ENCODE results near the gene IRGC.
A peak's percentile ranks its signal among the peaks of the same experiment; 100 is the strongest.
"Not testable (repeated sequence)": the region's sequence is repeated elsewhere in the genome, so short reads cannot be mapped to it uniquely, and the experiment has no call there.

IRGC gene

GRCh38 chr19:43715776-43716175 lies at the start of gene IRGC:
TSS of gene IRGC (plus strand) at chr19:43716076. CDS start at chr19:43718559, 2,483 bp downstream.
- DNase-seq (ENCODE audit: low read depth in 2 of 2), result no peak

DNA sequence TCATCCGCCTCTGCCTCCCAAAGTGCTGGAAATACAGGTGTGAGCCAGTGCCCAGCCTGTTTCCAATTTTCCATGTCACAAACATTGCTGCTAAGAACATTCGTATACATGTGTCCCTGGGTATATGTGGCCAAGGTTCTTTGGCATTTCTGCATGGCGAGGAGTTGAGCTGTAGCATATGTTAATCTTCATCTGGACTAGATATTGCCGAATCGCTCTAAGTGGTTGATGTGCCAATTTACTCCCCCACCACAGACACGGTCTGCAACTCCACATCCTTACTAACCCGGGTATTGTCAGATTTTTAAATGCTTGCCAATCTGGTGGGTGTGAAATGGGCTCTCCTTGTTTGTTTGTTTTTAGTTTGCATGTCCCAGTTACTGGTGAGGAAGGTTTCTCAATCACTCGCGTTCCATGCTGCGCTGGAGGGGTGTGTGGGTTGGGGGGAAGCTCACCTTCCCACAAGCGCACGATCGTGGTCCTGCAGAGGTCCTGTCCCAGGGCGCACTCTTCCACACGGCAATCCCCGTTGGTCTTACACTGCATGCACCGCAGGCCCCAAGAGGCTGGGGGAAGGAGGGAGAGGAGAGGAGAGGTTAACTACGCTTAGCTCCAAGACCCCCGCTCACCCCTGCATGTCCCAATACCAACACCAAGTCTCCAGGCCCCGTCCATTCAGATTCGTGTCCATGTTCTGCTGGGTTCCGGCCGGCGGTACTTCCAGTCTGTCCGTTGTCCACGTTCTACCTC lies 48.6 kb upstream of the IRGC start:
- no peak for DNase-seq (ENCODE audit: low read depth in 2 of 2)

- no peak for DNase-seq (ENCODE audit: low read depth in 2 of 2)
These were observed 47.9 kb upstream of the IRGC start for GRCh38 chr19:43667876-43668405.

DNA sequence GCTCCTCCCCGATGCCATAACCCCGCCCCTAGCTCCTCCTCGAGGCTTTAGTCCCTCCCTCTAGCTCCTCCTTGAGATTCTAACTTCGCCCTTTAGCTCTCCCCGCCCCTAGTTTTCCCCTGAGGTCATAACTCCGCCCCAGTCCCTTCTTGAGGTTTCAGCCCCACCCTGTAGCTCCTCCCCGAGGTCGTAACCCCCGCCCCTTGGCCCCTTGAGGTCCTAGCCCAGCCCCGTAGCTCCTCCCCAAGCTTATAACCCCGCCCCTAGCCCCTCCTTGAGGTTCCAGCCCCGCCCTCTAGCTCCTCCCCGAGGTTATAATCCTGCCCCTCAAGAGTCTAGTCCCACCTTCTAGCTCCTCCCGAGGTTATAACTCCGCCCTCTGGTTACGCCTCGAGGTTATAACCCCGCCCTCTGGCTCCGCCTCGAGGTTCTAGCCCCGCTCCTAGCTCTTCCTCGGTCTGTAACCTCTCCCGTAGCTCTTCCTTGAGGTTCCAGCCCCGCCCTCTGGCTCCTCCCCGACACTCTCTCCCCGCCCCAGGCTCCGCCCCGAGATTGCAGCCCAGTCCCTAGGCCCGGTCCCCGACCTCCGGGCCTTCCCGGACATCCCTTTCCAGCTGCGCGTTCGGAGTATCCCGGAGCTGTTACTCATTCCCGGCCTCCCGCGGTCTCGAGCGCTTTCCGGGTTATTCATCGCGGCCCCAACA lies 47.3 kb upstream of the IRGC start:
- peak; percentile 95 for DNase-seq (ENCODE audit: low read depth in 2 of 2)

DNA sequence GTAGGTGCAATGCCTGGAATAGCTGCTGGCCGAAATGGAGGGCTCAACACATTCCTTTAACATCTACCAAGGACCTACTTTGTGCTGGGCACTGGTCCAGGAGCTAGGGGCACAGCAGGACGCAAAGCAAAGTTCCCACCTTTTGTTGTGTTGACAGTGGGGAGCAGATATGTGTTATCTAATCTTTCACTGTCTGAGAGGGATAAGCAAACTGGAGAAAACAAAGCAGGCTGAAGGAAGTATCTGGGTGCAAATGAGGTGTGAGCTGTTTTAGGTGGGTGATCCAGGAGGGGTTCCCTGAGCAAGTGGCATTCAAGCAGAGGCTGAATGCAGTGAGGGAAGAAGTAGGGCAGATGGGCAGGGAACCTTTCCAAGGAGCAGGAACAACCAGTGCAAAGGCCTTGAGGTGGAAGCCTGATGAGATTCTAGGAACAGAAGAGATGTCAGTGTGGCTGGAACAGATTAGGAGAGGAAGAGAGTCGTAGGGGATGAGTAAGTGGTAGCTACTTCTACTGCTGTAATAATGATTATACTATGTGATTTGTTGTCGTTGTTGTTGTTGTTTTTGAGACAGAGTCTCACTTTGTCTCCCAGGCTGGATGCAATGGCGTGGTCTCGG lies 43.7 kb upstream of the IRGC start:
- DNase-seq (ENCODE audit: low read depth in 2 of 2), result no peak

GRCh38 chr19:43673637-43674036 lies 42.2 kb upstream of the IRGC start:
- no peak for DNase-seq (ENCODE audit: low read depth in 2 of 2)

DNA sequence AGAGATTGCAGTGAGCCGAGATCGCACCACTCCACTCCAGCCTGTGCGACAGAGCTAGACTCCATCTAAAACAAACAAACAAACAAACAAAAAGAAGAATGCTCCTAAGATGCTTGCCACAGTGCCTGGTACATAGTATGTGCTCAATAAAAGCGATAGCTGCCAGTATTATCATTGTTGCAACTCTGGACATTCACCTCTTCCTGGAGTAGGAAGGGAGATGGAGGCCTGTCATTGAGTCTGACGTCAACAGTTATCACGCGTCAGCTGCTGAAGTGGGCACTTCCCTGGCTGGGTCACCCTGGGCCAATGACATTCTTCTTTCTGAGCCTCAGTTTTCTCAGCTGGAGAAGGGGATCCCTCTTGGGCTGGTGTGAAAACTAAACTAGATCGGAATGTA lies 41.7 kb upstream of the IRGC start:
- no peak for DNase-seq (ENCODE audit: low read depth in 2 of 2)

GRCh38 chr19:43674596-43674995 lies 41.3 kb upstream of the IRGC start:
- DNase-seq (ENCODE audit: low read depth in 2 of 2), result no peak

DNA sequence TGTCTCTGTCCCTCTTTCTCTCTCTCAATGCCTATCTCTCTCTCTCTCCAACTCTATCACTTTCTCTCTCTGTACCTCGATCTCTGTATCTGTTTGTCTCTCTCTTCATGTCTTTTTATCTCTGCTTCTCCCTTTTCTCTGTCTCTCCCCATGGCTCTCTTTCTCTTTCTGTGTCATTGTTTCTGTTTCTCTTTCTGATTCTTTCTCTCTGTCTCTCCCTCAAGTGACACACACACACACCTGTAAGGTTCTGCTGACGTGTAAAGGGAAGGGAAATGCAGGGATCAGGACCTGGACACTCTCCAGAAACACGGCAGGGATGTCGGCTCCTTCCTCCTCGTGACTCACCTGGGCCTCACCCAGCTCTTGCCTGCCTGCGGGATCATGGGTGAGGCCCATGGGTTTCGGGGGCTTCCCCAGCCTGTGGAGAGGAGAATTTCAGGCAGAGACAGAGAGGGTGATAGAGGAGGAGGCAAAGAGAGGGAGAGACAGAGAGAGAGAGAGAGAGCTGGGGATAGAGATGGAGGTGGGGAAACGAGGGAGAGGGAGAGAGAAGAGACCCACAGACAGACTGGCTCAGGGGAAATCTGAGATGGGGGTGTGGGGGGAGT lies 40.5 kb upstream of the IRGC start:
- no peak for DNase-seq (ENCODE audit: low read depth in 2 of 2)

- DNase-seq (ENCODE audit: low read depth in 2 of 2), result no peak
These were observed 40.0 kb upstream of the IRGC start for GRCh38 chr19:43675906-43676305.

- DNase-seq (ENCODE audit: low read depth in 2 of 2), result no peak
These were observed 37.2 kb upstream of the IRGC start for GRCh38 chr19:43678512-43679261.

DNA sequence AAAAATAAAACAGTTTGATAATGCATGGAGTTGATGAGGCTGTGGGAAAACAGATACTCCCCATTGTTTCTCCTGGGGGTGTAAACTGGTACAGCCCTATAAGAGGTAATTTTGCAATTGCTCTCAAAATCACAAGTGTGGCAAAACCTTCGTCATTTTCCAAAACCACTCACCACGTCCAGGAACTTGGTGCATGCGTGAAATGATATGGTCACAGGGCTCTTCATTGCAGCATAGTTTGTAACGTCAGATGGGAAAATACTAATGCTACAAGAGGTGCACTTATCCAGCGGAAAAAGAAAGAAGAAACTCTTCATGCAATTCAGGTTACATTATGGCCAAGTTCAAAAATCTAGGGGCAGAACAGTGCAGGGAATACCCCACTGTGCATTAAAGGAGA lies 34.1 kb upstream of the IRGC start:
- no peak for DNase-seq (ENCODE audit: low read depth in 2 of 2)

DNA sequence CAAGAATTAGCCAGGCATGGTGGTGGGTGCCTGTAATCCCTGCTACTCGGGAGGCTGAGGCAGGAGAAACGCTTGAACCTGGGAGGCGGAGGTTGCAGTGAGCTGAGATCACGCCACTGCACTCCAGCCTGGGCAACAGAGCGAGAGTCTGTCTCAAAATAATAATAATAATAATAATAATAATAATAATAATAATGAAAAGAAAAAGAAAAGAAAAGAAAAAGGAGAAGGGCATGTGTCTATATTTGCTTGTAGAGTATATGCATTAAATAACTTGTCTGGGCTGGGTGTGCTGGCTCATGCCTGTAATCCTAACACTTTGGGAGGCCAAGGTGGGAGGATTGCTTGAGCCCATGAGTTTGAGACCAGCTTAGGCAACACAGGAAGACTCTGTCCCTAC lies 33.6 kb upstream of the IRGC start:
- DNase-seq (ENCODE audit: low read depth in 2 of 2), result not testable (repeated sequence)

DNA sequence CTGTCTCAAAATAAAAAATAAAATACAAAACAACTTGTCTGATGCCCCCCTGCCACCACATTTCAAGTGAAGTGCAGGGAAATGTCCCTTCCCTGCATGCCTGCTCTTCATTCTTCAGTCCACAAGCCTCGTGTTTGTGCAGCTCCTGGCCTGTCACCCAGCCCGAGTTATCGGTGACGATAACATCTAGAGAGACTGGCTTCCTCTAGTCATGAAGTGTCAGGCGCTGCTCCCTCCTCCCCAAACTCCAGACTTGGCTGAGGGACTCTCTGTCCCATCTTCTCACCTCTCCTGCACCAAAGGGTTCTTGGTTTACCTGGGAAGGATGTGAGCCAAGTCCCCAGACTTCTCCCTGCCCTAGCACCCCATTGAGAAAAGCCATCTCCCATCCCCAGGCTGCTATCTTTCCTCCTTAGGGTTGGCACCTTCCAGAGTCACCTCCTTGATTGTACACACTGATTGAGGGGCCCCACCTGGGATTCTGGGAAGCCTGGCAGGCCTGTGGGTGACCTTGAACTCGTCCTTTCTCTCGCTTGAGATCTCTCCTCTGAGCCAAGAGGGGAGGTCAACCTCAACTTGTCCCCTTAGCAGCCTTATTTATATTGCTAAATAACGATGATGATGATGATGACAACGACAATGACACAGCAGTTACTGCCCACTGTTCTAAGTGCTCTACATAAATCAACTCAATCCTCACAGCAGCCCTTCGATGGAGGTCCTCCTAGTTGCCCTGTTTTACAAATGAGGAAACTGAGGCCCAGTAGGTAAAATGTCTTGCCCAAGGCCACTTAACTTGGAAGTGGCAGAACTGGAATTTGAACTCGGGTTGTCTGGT lies 32.8 kb upstream of the IRGC start:
- DNase-seq (ENCODE audit: low read depth in 2 of 2), result no peak

- no peak for DNase-seq (ENCODE audit: low read depth in 2 of 2)
These were observed 32.0 kb upstream of the IRGC start for GRCh38 chr19:43683905-43684304.

DNA sequence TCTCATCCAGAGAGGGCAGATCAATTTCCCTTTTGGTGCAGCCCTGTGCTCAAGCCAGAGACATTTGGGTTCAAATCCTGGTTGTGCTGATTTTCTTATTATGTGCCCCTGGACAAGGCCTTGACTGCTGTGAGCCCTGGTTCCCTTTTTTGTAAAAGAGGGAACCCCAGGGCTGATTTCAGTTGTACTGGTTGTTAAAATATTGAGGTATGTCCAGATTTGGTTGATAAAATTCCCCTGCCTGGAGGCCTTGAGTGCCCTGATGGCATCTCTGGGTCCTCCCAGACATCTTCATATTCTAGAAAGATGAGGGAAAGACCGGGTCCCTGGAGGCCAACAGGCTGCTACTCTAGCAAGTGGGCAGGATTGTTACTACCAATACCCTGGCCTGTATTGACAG lies 31.6 kb upstream of the IRGC start:
- no peak for DNase-seq (ENCODE audit: low read depth in 2 of 2)

DNA sequence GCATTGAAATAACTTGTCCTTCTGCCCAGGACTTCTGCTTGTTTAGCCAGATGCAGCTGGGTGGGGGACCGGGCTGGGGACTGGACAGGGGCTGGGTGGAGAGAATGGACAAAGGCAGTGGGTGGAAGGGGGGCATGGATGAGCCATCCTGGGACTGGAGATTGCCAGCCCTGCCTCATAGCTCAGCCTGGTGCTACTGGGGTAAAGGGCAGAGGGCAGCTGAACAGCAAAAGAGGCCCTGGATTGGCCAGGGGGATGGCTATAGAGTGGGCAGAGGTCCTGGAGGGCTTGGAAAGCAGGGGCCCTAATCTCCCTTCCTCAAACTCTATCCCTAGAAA lies 28.2 kb upstream of the IRGC start:
- DNase-seq (ENCODE audit: low read depth in 2 of 2), result no peak

GRCh38 chr19:43688059-43688701 lies 27.7 kb upstream of the IRGC start:
- DNase-seq (ENCODE audit: low read depth in 2 of 2), result no peak

- no peak for DNase-seq (ENCODE audit: low read depth in 2 of 2)
These were observed 25.4 kb upstream of the IRGC start for GRCh38 chr19:43690444-43690843.

GRCh38 chr19:43690890-43691289 lies 25.0 kb upstream of the IRGC start:
- DNase-seq (ENCODE audit: low read depth in 2 of 2), result no peak
